OCI-LY7 (cell line): ENCODE results near the gene KDM4B.

Source experiments
- CTCF ChIP-seq: fragments of 200-600 bp; sonication (generic); conservative IDR thresholded peaks from 2 replicates; pipeline ENCODE4 v1.5.1; 2014; ENCODE audit warnings: mild to moderate bottlenecking, antibody characterized with exemption, low read length, moderate library complexity, mixed read lengths
- EZH2phosphoT487 ChIP-seq: fragments of 200-600 bp; sonication (generic); IDR thresholded peaks from 2 replicates; pipeline ENCODE4 v1.6.1; 2018; ENCODE audit warnings: low read depth, borderline replicate concordance, mild to moderate bottlenecking, mixed run types, antibody characterized with exemption, low read length, moderate library complexity, mixed read lengths

- TF ChIP-seq CTCF (no peak), EZH2phosphoT487 (no peak)
Measured at GRCh38 chr19:5080030-5080654, 111.2 kb downstream of the KDM4B start.
